Measurements from ENCODE around the gene ADCY7.

The ADCY7 gene

GRCh38 chr16:50263940-50264929, 2.1 kb upstream of the ADCY7 start:
- no peak for DNase-seq (ENCODE audit: low spot score)
- no peak for TF ChIP-seq CTCF (IDR thresholded peaks at IDR 0.05; ENCODE audit: extremely low read depth, missing control alignments)

DNA sequence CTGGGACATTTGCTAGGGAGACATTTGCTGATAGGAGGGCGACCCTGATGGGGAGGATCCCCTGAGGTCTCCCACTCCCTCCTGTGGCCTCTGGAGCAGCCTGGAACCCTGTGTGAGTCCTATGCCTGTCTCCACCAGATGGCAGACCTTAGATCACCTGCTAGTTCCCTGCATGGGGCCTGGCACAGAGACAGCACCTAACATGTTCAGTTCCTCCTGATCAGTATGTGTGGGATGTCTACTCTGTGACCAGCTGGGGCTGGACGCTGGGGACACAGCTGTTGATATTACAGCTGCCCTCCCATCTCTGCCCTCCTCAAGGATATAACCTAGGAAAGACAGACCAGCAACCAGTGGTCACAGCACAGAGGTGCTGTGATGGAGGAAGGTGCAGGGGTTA, 1.1 kb upstream of the ADCY7 start:
- DNase-seq (ENCODE audit: low spot score), result no peak
- no peak for TF ChIP-seq CTCF (IDR thresholded peaks at IDR 0.05; ENCODE audit: extremely low read depth, missing control alignments)

GRCh38 chr16:50265716-50266336, 525 bp upstream of the ADCY7 start:
- no peak for DNase-seq (ENCODE audit: low spot score)
- TF ChIP-seq CTCF (IDR thresholded peaks at IDR 0.05; ENCODE audit: extremely low read depth, missing control alignments), result no peak

DNA sequence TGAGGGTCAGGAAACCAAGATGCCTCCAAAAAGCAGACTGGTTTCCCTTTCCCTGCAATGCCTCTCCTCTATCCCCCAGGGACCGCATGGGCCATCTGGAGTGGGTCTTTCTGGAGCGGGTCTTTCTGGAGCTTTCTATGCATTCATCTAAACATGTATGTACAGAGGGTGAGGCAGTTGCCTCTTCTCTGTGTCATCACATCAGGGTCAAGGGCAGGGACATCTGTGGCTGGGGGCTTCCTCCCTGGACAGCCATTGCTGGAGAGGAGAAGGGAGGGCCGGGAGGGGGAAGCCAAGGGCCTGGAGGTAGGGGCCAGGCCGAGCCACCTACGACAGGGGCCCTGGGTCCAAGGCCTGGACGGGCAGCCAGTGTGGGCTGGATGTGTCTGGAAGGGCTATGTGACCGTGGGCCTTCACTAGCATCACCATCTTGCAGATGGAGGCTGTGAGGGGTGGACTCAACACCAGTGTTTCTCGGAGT, 840 bp downstream of the ADCY7 start:
- DNase-seq (ENCODE audit: low spot score), result no peak
- no peak for TF ChIP-seq CTCF (IDR thresholded peaks at IDR 0.05; ENCODE audit: extremely low read depth, missing control alignments)

DNA sequence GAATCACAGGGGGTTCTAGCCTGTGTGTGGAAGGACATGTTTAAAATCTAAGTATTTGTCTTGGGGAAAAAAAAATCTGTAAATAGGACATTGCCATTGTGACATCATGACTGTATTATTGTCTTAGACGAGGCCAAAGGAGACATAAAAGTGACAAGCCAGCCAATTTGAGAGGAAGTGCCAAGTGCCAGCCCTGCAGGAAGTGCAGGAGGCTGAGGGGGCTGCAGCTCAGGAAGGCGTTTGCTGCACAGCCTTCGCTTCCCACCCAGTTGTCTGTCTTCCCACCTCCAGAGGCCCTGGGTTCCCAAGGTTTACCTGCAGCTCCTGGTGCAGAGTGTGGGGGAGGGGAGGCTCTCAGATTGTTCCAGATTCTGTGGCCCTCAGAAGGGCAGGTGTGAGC, 1.3 kb downstream of the ADCY7 start:
- no peak for TF ChIP-seq CTCF (IDR thresholded peaks at IDR 0.05; ENCODE audit: extremely low read depth, missing control alignments)
- no peak for DNase-seq (ENCODE audit: low spot score)

DNA sequence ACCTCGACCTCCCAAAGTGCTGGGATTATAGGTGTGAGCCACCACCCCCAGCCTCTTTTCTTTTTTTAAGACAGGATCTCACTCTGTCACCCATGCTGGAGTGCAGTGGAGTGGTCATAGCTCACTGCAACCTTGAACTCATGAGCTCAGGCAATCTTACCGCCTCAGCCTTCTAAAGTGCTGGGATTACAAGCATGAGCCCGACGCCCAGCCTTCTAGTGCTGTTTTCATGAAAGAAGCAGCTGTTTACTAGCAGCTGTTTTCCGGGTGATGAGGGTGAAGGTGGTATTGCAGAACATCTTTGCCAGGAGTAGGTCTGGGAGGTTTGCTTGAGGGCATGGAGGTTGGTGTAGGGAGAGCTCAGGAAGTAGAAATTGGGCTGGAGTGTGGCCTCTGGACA, 2.0 kb downstream of the ADCY7 start:
- TF ChIP-seq CTCF (IDR thresholded peaks at IDR 0.05; ENCODE audit: extremely low read depth, missing control alignments), result no peak

GRCh38 chr16:50269061-50269705, 2.8 kb downstream of the ADCY7 start:
- TF ChIP-seq CTCF (IDR thresholded peaks at IDR 0.05; ENCODE audit: extremely low read depth, missing control alignments), result no peak

More for the DNA sequence above, 2.0 kb downstream of the ADCY7 start:
- DNase-seq (ENCODE audit: low spot score), result no peak

More at GRCh38 chr16:50269061-50269705, 2.8 kb downstream of the ADCY7 start:
- DNase-seq (ENCODE audit: low spot score), result no peak

Measured in GM20000 (cell line).